Stimulated activated CD8-positive, alpha-beta memory T cell treated with anti-CD3 and anti-CD28 coated beads, Interleukin-4, amount 100 ng/mL, for 48 hours (primary cell): Measurements from ENCODE around the gene FBLN1.
"Not testable (repeated sequence)": the region's sequence is repeated elsewhere in the genome, so short reads cannot be mapped to it uniquely, and the experiment has no call there.

ENCODE experiments used
- DNase-seq: peaks from one replicate; pipeline ENCODE4 v3.0.0-alpha.2; 2020

Gene FBLN1

GRCh38 chr22:45502215-45503049 is at the start of gene FBLN1:
TSS of gene FBLN1 (plus strand) at chr22:45502883. CDS start at chr22:45502986, 103 bp downstream.
- DNase-seq, result no peak

- DNase-seq, result no peak
Observed at GRCh38 chr22:45453764-45454163, 48.9 kb upstream of the FBLN1 start.

GRCh38 chr22:45454275-45454674 is 48.4 kb upstream of the FBLN1 start:
- no peak for DNase-seq

- DNase-seq, result no peak
Observed at GRCh38 chr22:45455212-45455611, 47.5 kb upstream of the FBLN1 start.

GRCh38 chr22:45455621-45456020 is 47.1 kb upstream of the FBLN1 start:
- no peak for DNase-seq

- no peak for DNase-seq
Observed at GRCh38 chr22:45456811-45457210, 45.9 kb upstream of the FBLN1 start.

GRCh38 chr22:45458532-45458931 is 44.2 kb upstream of the FBLN1 start:
- no peak for DNase-seq

GRCh38 chr22:45459235-45459634 is 43.4 kb upstream of the FBLN1 start:
- no peak for DNase-seq

- DNase-seq, result no peak
Observed at GRCh38 chr22:45460288-45461109, 42.2 kb upstream of the FBLN1 start.

- no peak for DNase-seq
Observed at GRCh38 chr22:45462034-45462655, 40.5 kb upstream of the FBLN1 start.

- DNase-seq, result not testable (repeated sequence)
Observed at GRCh38 chr22:45463691-45464090, 39.0 kb upstream of the FBLN1 start.

GRCh38 chr22:45465633-45466032 is 37.0 kb upstream of the FBLN1 start:
- no peak for DNase-seq

GRCh38 chr22:45468872-45469271 is 33.8 kb upstream of the FBLN1 start:
- DNase-seq, result no peak

GRCh38 chr22:45469281-45470073 is 33.2 kb upstream of the FBLN1 start:
- no peak for DNase-seq

GRCh38 chr22:45470871-45471270 is 31.8 kb upstream of the FBLN1 start:
- DNase-seq, result no peak

GRCh38 chr22:45472426-45472825 is 30.3 kb upstream of the FBLN1 start:
- DNase-seq, result no peak

- DNase-seq, result no peak
Observed at GRCh38 chr22:45473626-45474237, 29.0 kb upstream of the FBLN1 start.

- no peak for DNase-seq
Observed at GRCh38 chr22:45475063-45475747, 27.5 kb upstream of the FBLN1 start.

GRCh38 chr22:45475851-45476514 is 26.7 kb upstream of the FBLN1 start:
- no peak for DNase-seq

- DNase-seq, result no peak
Observed at GRCh38 chr22:45476814-45477213, 25.9 kb upstream of the FBLN1 start.
